ENCODE results near the gene PRR14. TPM values are rescaled to one million over a fixed set of nuclear protein-coding genes. Genes with fewer than 3 reads are reported as not detected.
"Not testable (repeated sequence)": the region's sequence is repeated elsewhere in the genome, so short reads cannot be mapped to it uniquely, and the experiment has no call there.

The PRR14 gene
- total RNA-seq, 1 donor: 8.0 TPM

DNA sequence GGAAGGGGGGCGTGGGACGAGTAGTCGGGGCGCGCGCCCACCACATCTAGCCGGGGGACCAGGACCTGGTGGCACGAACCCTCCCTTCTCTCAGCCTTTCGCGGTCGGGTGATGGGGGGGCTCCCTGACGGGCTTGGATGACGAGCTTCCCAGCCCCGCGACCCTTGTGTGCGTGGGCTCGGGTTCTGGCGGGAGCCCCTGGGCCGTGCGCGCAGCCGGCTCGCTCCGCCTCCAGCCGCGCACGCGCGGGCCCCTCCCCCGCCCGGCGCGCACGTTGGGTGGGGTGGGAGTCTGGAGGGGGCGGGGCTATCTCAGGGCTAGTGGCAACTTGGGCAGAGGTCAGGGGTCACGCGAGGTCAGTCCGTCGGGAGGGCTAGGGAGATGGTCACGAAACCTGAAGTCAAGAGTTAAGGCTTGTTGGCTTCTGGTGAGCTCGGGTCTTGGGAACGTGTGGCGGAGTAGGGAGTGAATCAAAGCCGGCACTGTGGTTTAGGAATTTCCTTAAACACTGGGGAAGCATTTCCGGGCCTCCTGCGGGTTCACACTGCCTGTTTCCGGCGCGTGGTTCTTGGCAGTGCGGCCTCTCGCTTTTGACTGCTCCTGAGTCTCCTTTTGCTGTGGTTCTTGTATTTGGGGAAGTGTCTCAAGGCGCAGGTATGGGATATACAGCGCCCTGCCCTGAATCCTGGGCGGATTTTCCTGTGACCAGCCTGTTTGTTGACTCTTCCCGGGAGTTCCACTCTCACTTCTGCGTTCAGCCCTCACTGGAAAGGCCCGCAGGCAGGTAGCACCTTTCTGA is 48.3 kb downstream of the PRR14 start, which contains the start of gene SRCAP:
SRCAP (plus strand) TSS at position 356 of the 799 bp plus-strand sequence. CDS start 1,654 bp downstream, outside the sequence.
- H3K4me1 ChIP-seq (ENCODE audit: insufficient read depth, low read length): peaks cover 16% of the 10 kb centered on the region
- TF ChIP-seq, protein P1, sequence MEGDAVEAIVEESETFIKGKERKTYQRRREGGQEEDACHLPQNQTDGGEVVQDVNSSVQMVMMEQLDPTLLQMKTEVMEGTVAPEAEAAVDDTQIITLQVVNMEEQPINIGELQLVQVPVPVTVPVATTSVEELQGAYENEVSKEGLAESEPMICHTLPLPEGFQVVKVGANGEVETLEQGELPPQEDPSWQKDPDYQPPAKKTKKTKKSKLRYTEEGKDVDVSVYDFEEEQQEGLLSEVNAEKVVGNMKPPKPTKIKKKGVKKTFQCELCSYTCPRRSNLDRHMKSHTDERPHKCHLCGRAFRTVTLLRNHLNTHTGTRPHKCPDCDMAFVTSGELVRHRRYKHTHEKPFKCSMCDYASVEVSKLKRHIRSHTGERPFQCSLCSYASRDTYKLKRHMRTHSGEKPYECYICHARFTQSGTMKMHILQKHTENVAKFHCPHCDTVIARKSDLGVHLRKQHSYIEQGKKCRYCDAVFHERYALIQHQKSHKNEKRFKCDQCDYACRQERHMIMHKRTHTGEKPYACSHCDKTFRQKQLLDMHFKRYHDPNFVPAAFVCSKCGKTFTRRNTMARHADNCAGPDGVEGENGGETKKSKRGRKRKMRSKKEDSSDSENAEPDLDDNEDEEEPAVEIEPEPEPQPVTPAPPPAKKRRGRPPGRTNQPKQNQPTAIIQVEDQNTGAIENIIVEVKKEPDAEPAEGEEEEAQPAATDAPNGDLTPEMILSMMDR (IDR thresholded peaks at IDR 0.05; ENCODE audit: extremely low read depth, low read depth, low read length): no peak
- H3K4me2 ChIP-seq (ENCODE audit: insufficient read depth, low read length): peak within 1 kb of the TSS; percentile 83
- peak within 1 kb of the TSS; percentile 91 for H2AFZ ChIP-seq (ENCODE audit: low read length)
- peak within 1 kb of the TSS; percentile 98 for H3K4me3 ChIP-seq (ENCODE audit: insufficient read depth, low read length)
- H3K36me3 ChIP-seq (ENCODE audit: insufficient read depth, low read length): peaks cover 21% of the 10 kb centered on the region
- peaks cover 41% of the 10 kb centered on the region for H3K79me2 ChIP-seq (ENCODE audit: insufficient read depth, low read length)
- H3K27me3 ChIP-seq (ENCODE audit: insufficient read depth, low read length): no peaks in the 10 kb centered on the region
- DNase-seq (ENCODE audit: insufficient read length, low spot score, missing footprints): peak; percentile 97
- peaks cover 21% of the 10 kb centered on the region for H4K20me1 ChIP-seq (ENCODE audit: insufficient read depth, low read length)
- no peaks in the 10 kb centered on the region for H3K9me3 ChIP-seq (ENCODE audit: low read depth, low read length)
- peak within 1 kb of the TSS; percentile 99 for H3K27ac ChIP-seq (ENCODE audit: low read depth, low read length)

DNA sequence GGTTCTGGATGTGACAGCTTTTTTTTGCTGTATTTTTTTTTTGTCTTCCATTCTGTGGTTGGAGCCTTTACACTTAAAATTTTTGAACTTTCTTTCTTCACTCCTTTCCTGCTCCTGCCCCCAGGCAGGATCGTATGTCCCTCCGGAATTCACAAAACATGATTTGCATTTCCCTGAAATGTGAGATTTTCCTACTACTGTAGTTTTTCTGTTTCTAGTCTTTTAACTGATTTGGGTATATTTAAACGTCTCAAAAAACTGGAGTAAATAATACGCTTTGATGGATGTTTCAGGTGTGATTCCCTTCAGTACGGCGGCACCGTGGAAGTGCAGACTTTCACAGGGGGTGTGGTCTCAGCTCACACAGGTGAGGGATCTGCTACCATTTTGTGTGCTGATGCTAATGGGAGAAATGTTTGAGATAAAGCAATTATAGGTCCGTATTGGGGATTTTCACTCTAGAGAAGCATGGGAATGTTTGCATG is 48.9 kb downstream of the PRR14 start:
- H2AFZ ChIP-seq (ENCODE audit: low read length): no peak overlapping the region
- DNase-seq (ENCODE audit: insufficient read length, low spot score, missing footprints): no peak
- TF ChIP-seq, protein P1 (IDR thresholded peaks at IDR 0.05; ENCODE audit: extremely low read depth, low read depth, low read length): no peak
- peaks cover 47% of the 10 kb centered on the region for H3K79me2 ChIP-seq (ENCODE audit: insufficient read depth, low read length)
- peaks cover 28% of the 10 kb centered on the region for H3K36me3 ChIP-seq (ENCODE audit: insufficient read depth, low read length)
- peak overlapping the region; percentile 99 for H3K27ac ChIP-seq (ENCODE audit: low read depth, low read length)
- H3K4me3 ChIP-seq (ENCODE audit: insufficient read depth, low read length): peak overlapping the region; percentile 98
- H3K4me1 ChIP-seq (ENCODE audit: insufficient read depth, low read length): peaks cover 16% of the 10 kb centered on the region
- no peaks in the 10 kb centered on the region for H3K9me3 ChIP-seq (ENCODE audit: low read depth, low read length)
- H4K20me1 ChIP-seq (ENCODE audit: insufficient read depth, low read length): peaks cover 22% of the 10 kb centered on the region
- H3K4me2 ChIP-seq (ENCODE audit: insufficient read depth, low read length): peak overlapping the region; percentile 83
- H3K27me3 ChIP-seq (ENCODE audit: insufficient read depth, low read length): no peaks in the 10 kb centered on the region

DNA sequence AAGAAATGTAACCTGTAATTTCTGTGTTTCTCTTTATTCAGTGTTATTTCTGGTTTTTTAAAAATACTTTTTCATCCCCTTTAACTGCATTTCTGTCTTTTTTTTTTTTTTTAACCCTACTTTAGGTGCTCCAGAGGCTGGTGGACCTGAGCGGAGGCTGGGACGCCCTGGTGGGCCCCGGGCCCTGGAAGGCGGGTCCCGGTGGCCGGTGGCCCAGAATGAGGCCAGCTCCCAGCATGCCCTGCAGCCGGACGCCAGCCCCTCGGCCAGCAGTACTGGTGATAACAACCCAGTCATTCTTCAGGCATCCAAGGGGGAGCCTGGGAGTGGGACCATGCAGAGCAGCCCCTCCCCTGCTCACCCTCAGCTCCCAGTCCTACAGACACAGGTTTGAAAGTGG is 49.7 kb downstream of the PRR14 start:
- Histone ChIP-seq H4K20me1 (ENCODE audit: insufficient read depth, low read length) (peaks cover 22% of the 10 kb centered on the region), H3K27me3 (ENCODE audit: insufficient read depth, low read length) (no peaks in the 10 kb centered on the region), H3K79me2 (ENCODE audit: insufficient read depth, low read length) (peaks cover 48% of the 10 kb centered on the region), H3K36me3 (ENCODE audit: insufficient read depth, low read length) (peaks cover 35% of the 10 kb centered on the region), H3K9me3 (ENCODE audit: low read depth, low read length) (no peaks in the 10 kb centered on the region), H3K4me1 (ENCODE audit: insufficient read depth, low read length) (peaks cover 16% of the 10 kb centered on the region), H3K4me3 (ENCODE audit: insufficient read depth, low read length) (no peak overlapping the region), H3K4me2 (ENCODE audit: insufficient read depth, low read length) (peak overlapping the region; percentile 83), H2AFZ (ENCODE audit: low read length) (no peak overlapping the region), H3K27ac (ENCODE audit: low read depth, low read length) (peak overlapping the region; percentile 12)
- peak; percentile 88 for DNase-seq (ENCODE audit: insufficient read length, low spot score, missing footprints)
- TF ChIP-seq, protein P1 (IDR thresholded peaks at IDR 0.05; ENCODE audit: extremely low read depth, low read depth, low read length): no peak

DNA sequence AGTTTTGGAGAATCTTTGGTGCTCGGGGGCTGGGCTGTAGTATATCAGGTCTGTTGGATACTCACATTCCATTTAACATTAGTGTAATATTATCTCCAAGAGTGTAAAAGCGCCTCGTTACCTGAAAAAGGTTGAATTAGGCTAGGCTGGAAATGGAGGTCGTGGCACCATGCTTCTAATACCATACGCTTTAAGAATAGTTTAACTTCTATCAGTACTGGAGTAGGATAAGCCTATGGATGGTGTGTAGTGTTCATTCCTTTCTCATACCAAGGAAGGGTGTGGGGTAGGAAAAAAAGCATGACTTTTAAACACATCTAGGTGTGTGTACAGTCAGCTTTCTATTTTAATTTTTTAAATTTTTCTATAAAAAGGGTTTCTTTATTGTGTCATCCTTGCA is 50.2 kb downstream of the PRR14 start:
- no peak for DNase-seq (ENCODE audit: insufficient read length, low spot score, missing footprints)
- Histone ChIP-seq H3K4me2 (ENCODE audit: insufficient read depth, low read length) (no peak overlapping the region), H3K9me3 (ENCODE audit: low read depth, low read length) (no peaks in the 10 kb centered on the region), H4K20me1 (ENCODE audit: insufficient read depth, low read length) (peaks cover 22% of the 10 kb centered on the region), H3K79me2 (ENCODE audit: insufficient read depth, low read length) (peaks cover 48% of the 10 kb centered on the region), H3K4me3 (ENCODE audit: insufficient read depth, low read length) (no peak overlapping the region), H2AFZ (ENCODE audit: low read length) (no peak overlapping the region), H3K4me1 (ENCODE audit: insufficient read depth, low read length) (peaks cover 16% of the 10 kb centered on the region), H3K27ac (ENCODE audit: low read depth, low read length) (peak overlapping the region; percentile 12), H3K36me3 (ENCODE audit: insufficient read depth, low read length) (peaks cover 40% of the 10 kb centered on the region), H3K27me3 (ENCODE audit: insufficient read depth, low read length) (no peaks in the 10 kb centered on the region)
- TF ChIP-seq, protein P1 (IDR thresholded peaks at IDR 0.05; ENCODE audit: extremely low read depth, low read depth, low read length): no peak

DNA sequence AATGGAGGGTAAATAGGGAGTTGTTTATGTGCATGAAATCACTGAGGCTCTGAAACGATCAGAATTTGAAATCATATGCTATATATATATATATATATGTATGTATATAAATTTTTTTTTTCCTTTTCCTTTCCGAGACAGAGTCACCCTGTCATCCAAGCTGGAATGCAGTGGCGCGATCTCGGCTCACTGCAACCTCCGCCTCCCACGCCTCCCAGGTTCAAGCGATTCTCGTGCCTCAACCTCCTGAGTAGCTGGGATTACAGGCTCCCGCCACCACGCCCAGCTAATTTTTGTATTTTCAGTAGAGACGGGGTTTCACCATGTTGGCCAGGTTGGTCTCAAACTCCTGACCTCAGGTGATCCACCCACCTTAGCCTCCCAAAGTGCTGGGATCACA is 52.3 kb downstream of the PRR14 start:
- H3K27me3 ChIP-seq (ENCODE audit: insufficient read depth, low read length); DNase-seq (ENCODE audit: insufficient read length, low spot score, missing footprints); H3K9me3 ChIP-seq (ENCODE audit: low read depth, low read length); H3K4me2 ChIP-seq (ENCODE audit: insufficient read depth, low read length); H3K4me1 ChIP-seq (ENCODE audit: insufficient read depth, low read length); H3K4me3 ChIP-seq (ENCODE audit: insufficient read depth, low read length); H3K27ac ChIP-seq (ENCODE audit: low read depth, low read length); H2AFZ ChIP-seq (ENCODE audit: low read length): not testable (repeated sequence)
- Histone ChIP-seq H3K36me3 (ENCODE audit: insufficient read depth, low read length) (peaks cover 61% of the 10 kb centered on the region), H4K20me1 (ENCODE audit: insufficient read depth, low read length) (peaks cover 27% of the 10 kb centered on the region), H3K79me2 (ENCODE audit: insufficient read depth, low read length) (peaks cover 48% of the 10 kb centered on the region)
